H9 (cell line): ENCODE results near the gene RIC8A. TPM values are rescaled to one million over a fixed set of nuclear protein-coding genes. Genes with fewer than 3 reads are reported as not detected.

ENCODE experiments used
- DNase-seq: peaks from one replicate; pipeline ENCODE4 v3.0.0-alpha.2; 2017
- H2AFZ ChIP-seq: one replicate; pipeline ENCODE4 v1.6.1; 2013; ENCODE audit warnings: mild to moderate bottlenecking, low read length, control low read depth, moderate library complexity
- H2AK5ac ChIP-seq: 2 replicates; pipeline ENCODE4 v1.6.1; 2013; ENCODE audit warnings: low read length, control low read depth, mixed read lengths; ENCODE audit not compliant: insufficient read length
- H2BK120ac ChIP-seq: one replicate; pipeline ENCODE4 v1.6.1; 2013; ENCODE audit warnings: low read depth, mild to moderate bottlenecking, low read length, control low read depth, inconsistent platforms; ENCODE audit not compliant: poor library complexity, severe bottlenecking
- H2BK12ac ChIP-seq: 2 replicates; pipeline ENCODE4 v1.6.1; 2013; ENCODE audit warnings: low read length, control low read depth, mixed read lengths, low read depth; ENCODE audit not compliant: insufficient read length
- H2BK15ac ChIP-seq: 2 replicates; pipeline ENCODE4 v1.6.1; 2013; ENCODE audit warnings: low read depth, low read length, control low read depth
- H2BK20ac ChIP-seq: one replicate; pipeline ENCODE4 v1.6.1; 2013; ENCODE audit warnings: low read depth, mild to moderate bottlenecking, low read length, control low read depth, inconsistent platforms; ENCODE audit not compliant: poor library complexity, severe bottlenecking
- H2BK5ac ChIP-seq: 2 replicates; pipeline ENCODE4 v1.6.1; 2013; ENCODE audit warnings: low read length, control low read depth, mixed read lengths; ENCODE audit not compliant: insufficient read length
- H3K14ac ChIP-seq: 2 replicates; pipeline ENCODE4 v1.6.1; 2013; ENCODE audit warnings: low read length, control low read depth; ENCODE audit not compliant: insufficient read depth
- H3K18ac ChIP-seq: 2 replicates; pipeline ENCODE4 v1.6.1; 2013; ENCODE audit warnings: low read depth, mild to moderate bottlenecking, mixed read lengths, low read length, control low read depth; ENCODE audit not compliant: insufficient read length
- H3K23ac ChIP-seq: 2 replicates; pipeline ENCODE4 v1.6.1; 2013; ENCODE audit warnings: low read length, control low read depth, mixed read lengths, low read depth; ENCODE audit not compliant: insufficient read length
- H3K23me2 ChIP-seq: 2 replicates; pipeline ENCODE4 v1.6.1; 2013; ENCODE audit warnings: low read depth, mild to moderate bottlenecking, mixed read lengths, low read length, control low read depth; ENCODE audit not compliant: insufficient read length, poor library complexity, severe bottlenecking
- H3K27ac ChIP-seq: 2 replicates; pipeline ENCODE4 v1.5.1; 2013; ENCODE audit warnings: low read length, control low read depth, mixed read lengths, low read depth; ENCODE audit not compliant: insufficient read length
- H3K27me3 ChIP-seq: 2 replicates; pipeline ENCODE4 v1.6.1; 2013; ENCODE audit warnings: low read length, control low read depth, inconsistent platforms; ENCODE audit not compliant: insufficient read depth
- H3K4ac ChIP-seq: 2 replicates; pipeline ENCODE4 v1.6.1; 2013; ENCODE audit warnings: low read depth, mild to moderate bottlenecking, control low read depth, inconsistent platforms, low read length, moderate library complexity
- H3K4me1 ChIP-seq: 2 replicates; pipeline ENCODE4 v1.6.1; 2013; ENCODE audit warnings: low read length, control low read depth, inconsistent platforms; ENCODE audit not compliant: insufficient read depth
- H3K4me2 ChIP-seq: 2 replicates; pipeline ENCODE4 v1.6.1; 2013; ENCODE audit warnings: low read length, control low read depth, mixed read lengths; ENCODE audit not compliant: insufficient read length, insufficient read depth
- H3K56ac ChIP-seq: 2 replicates; pipeline ENCODE4 v1.6.1; 2013; ENCODE audit warnings: low read depth, mild to moderate bottlenecking, mixed read lengths, low read length, control low read depth; ENCODE audit not compliant: insufficient read length
- H3K79me1 ChIP-seq: 2 replicates; pipeline ENCODE4 v1.6.1; 2013; ENCODE audit warnings: low read depth, mild to moderate bottlenecking, moderate library complexity, low read length, control low read depth, inconsistent platforms; ENCODE audit not compliant: insufficient read depth, poor library complexity, severe bottlenecking
- H3K79me2 ChIP-seq: 2 replicates; pipeline ENCODE4 v1.6.1; 2013; ENCODE audit warnings: low read length, control low read depth, inconsistent platforms; ENCODE audit not compliant: insufficient read depth
- H3K9ac ChIP-seq: 2 replicates; pipeline ENCODE4 v1.6.1; 2013; ENCODE audit warnings: low read length, control low read depth, mixed read lengths; ENCODE audit not compliant: insufficient read length; ENCODE audit errors: extremely low read depth
- H3K9me3 ChIP-seq: one replicate; pipeline ENCODE4 v1.6.1; 2013; ENCODE audit warnings: low read depth, low read length, inconsistent platforms; ENCODE audit not compliant: control insufficient read depth
- H3T11ph ChIP-seq: one replicate; pipeline ENCODE4 v1.6.1; 2013; ENCODE audit warnings: mild to moderate bottlenecking, low read length, control low read depth, inconsistent platforms
- H4K20me1 ChIP-seq: one replicate; pipeline ENCODE4 v1.6.1; 2013; ENCODE audit not compliant: control insufficient read depth, insufficient read length, insufficient read depth
- H4K5ac ChIP-seq: 2 replicates; pipeline ENCODE4 v1.6.1; 2013; ENCODE audit warnings: low read depth, mild to moderate bottlenecking, mixed read lengths, low read length, control low read depth; ENCODE audit not compliant: insufficient read length
- H4K8ac ChIP-seq: replicated peaks from 2 replicates; pipeline ENCODE4 v1.6.1; 2013; ENCODE audit warnings: low read length, control low read depth, mixed read lengths, low read depth; ENCODE audit not compliant: insufficient read length
- H4K91ac ChIP-seq: 2 replicates; pipeline ENCODE4 v1.6.1; 2013; ENCODE audit warnings: low read depth, mild to moderate bottlenecking, moderate library complexity, mixed read lengths, low read length, control low read depth; ENCODE audit not compliant: insufficient read length
- H3K27ac Mint-ChIP-seq, 3 experiments: 2 replicates in 2 of 3; 3 replicates in 1 of 3; pipeline ENCODE4 v1.8.0; 2020 to 2021; ENCODE audit warnings: mixed read lengths in 3 of 3, mild to moderate bottlenecking in 1 of 3, moderate library complexity in 1 of 3
- H3K27me3 Mint-ChIP-seq: 2 replicates; pipeline ENCODE4 v1.8.0; 2021; ENCODE audit warnings: low read depth, mild to moderate bottlenecking, moderate library complexity, mixed read lengths
- H3K36me3 Mint-ChIP-seq, 3 experiments: 2 replicates in 2 of 3; 3 replicates in 1 of 3; pipeline ENCODE4 v1.8.0; 2020 to 2021; ENCODE audit warnings: low read depth in 3 of 3, mixed read lengths in 3 of 3; ENCODE audit not compliant: insufficient read depth in 1 of 3
- H3K4me1 Mint-ChIP-seq, 2 experiments: 2 replicates each; pipeline ENCODE4 v1.8.0; 2020; ENCODE audit warnings: mixed read lengths in 2 of 2
- H3K4me3 Mint-ChIP-seq, 2 experiments: 2 replicates in 1 of 2; 3 replicates in 1 of 2; pipeline ENCODE4 v1.8.0; 2020 to 2021; ENCODE audit warnings: mild to moderate bottlenecking in 2 of 2, mixed read lengths in 2 of 2, moderate library complexity in 1 of 2
- H3K9me3 Mint-ChIP-seq, 2 experiments: 2 replicates in 1 of 2; 3 replicates in 1 of 2; pipeline ENCODE4 v1.8.0; 2020; ENCODE audit warnings: mild to moderate bottlenecking in 2 of 2, mixed read lengths in 2 of 2, moderate library complexity in 1 of 2
- CTCF ChIP-seq: fragments of 200-600 bp; sonication (generic); conservative IDR thresholded peaks from 3 replicates; pipeline ENCODE4 v1.8.0; 2021; ENCODE audit warnings: antibody characterized with exemption, mild to moderate bottlenecking
- WGBS: extraction: QIAGEN DNeasy Blood & Tissue Kit; methylation state at CpG from one replicate; pipeline ENCODE4 v1.1.7; 2013; ENCODE audit warnings: missing lambda C conversion rate, low lambda C conversion rate, mixed read lengths; ENCODE audit not compliant: insufficient read length; ENCODE audit errors: extremely low coverage; 5-methylcytosine and 5-hydroxymethylcytosine counted together
- total RNA-seq: library from RNA; stranded (reverse); gene quantifications from 2 replicates; pipeline ENCODE4 v1.2.1, GENCODE V29; 2021

RIC8A gene
- total RNA-seq, 1 experiment from 2014 or later, result 94.9 TPM

- H3K27ac Mint-ChIP-seq, result no peak overlapping the region
- no peak for DNase-seq
- no peaks in the 10 kb centered on the region for H3K9me3 ChIP-seq
- no peak overlapping the region for H2AK5ac ChIP-seq
- no peak overlapping the region for H3K4ac ChIP-seq
- H4K5ac ChIP-seq, result no peak overlapping the region
- peaks cover 0 to 5% of the 10 kb centered on the region in 2 experiments; a peak in 2 of 4 replicates for H3K4me1 Mint-ChIP-seq
- H2BK20ac ChIP-seq, result no peak overlapping the region
- no peaks in the 10 kb centered on the region; a peak in 1 of 5 replicates for H3K9me3 Mint-ChIP-seq
- H3K4me2 ChIP-seq, result no peak overlapping the region
- H4K8ac ChIP-seq, result no peak overlapping the region
- H3K27me3 Mint-ChIP-seq, result no peaks in the 10 kb centered on the region; the same call in 1 of the 2 replicates
- no peak overlapping the region for H3K9ac ChIP-seq
- no peaks in the 10 kb centered on the region for H3K4me1 ChIP-seq
- H3K27me3 ChIP-seq, result no peaks in the 10 kb centered on the region
- peaks cover 40 to 62% (median 47%) of the 10 kb centered on the region in 3 experiments for H3K36me3 Mint-ChIP-seq
- no peak overlapping the region for H3K56ac ChIP-seq
- no peak overlapping the region for H2BK5ac ChIP-seq
- TF ChIP-seq CTCF, result peak; percentile 13; the same call in 2 of the 3 replicates
- H3T11ph ChIP-seq, result no peak overlapping the region
- no peaks in the 10 kb centered on the region for H3K79me2 ChIP-seq
- H4K91ac ChIP-seq, result no peak overlapping the region
- H3K14ac ChIP-seq, result no peak overlapping the region
- WGBS, result no CpG with 5 or more reads among the region's 10 CpGs
- H3K27ac ChIP-seq, result no peak overlapping the region
- H4K20me1 ChIP-seq, result no peaks in the 10 kb centered on the region
- no peak overlapping the region for H2BK120ac ChIP-seq
- no peak overlapping the region for H2BK12ac ChIP-seq
- H3K4me3 Mint-ChIP-seq, result no peak overlapping the region
- no peak overlapping the region for H3K18ac ChIP-seq
- no peak overlapping the region for H3K23ac ChIP-seq
- H2AFZ ChIP-seq, result no peak overlapping the region
- no peak overlapping the region for H2BK15ac ChIP-seq
- no peaks in the 10 kb centered on the region for H3K23me2 ChIP-seq
- H3K79me1 ChIP-seq, result no peaks in the 10 kb centered on the region
Observed at GRCh38 chr11:251550-251949, 44.0 kb downstream of the RIC8A start.
